ENCODE results near the gene IER5L.

- no peak for TF ChIP-seq CTCF (IDR thresholded peaks at IDR 0.05)
- TF ChIP-seq POLR2A (IDR thresholded peaks at IDR 0.05; ENCODE audit: low read depth) = no peak
These were observed 644 bp downstream of the IER5L start for GRCh38 chr9:129177443-129177790.

Measured in esophagus muscularis mucosa (tissue), 3 donors.